ENCODE measurements around the gene C1orf159. TPM values are rescaled to one million over a fixed set of nuclear protein-coding genes. Genes with fewer than 3 reads are reported as not detected.

Gene C1orf159
- total RNA-seq, 1 donor from 2014 or later = 21.3 TPM

GRCh38 chr1:1072849-1073742, 42.8 kb downstream of the C1orf159 start:
- Mint-ChIP-seq H3K27me3 (peaks cover 6% of the 10 kb centered on the region), H3K27ac (no peak overlapping the region), H3K36me3 (ENCODE audit: insufficient read depth) (no peaks in the 10 kb centered on the region), H3K4me3 (ENCODE audit: low read depth) (no peak overlapping the region), H3K4me1 (ENCODE audit: low read depth) (peaks cover 4% of the 10 kb centered on the region), H3K9me3 (ENCODE audit: low read depth) (no peaks in the 10 kb centered on the region)
- no peak for TF ChIP-seq CTCF (IDR thresholded peaks at IDR 0.05; ENCODE audit: unreplicated experiment)
- DNase-seq (ENCODE audit: low spot score, unreplicated experiment) = no peak

- H3K27me3 Mint-ChIP-seq = peaks cover 6% of the 10 kb centered on the region
- no peak for DNase-seq (ENCODE audit: low spot score, unreplicated experiment)
- no peak overlapping the region for H3K27ac Mint-ChIP-seq
- no peak overlapping the region for H3K4me3 Mint-ChIP-seq (ENCODE audit: low read depth)
- no peaks in the 10 kb centered on the region for H3K36me3 Mint-ChIP-seq (ENCODE audit: insufficient read depth)
- no peak for TF ChIP-seq CTCF (IDR thresholded peaks at IDR 0.05; ENCODE audit: unreplicated experiment)
- peaks cover 4% of the 10 kb centered on the region for H3K4me1 Mint-ChIP-seq (ENCODE audit: low read depth)
- no peaks in the 10 kb centered on the region for H3K9me3 Mint-ChIP-seq (ENCODE audit: low read depth)
Observed at GRCh38 chr1:1072299-1072848, 43.5 kb downstream of the C1orf159 start.

GRCh38 chr1:1071486-1072298, 44.2 kb downstream of the C1orf159 start:
- H3K4me1 Mint-ChIP-seq (ENCODE audit: low read depth) = peaks cover 4% of the 10 kb centered on the region
- H3K36me3 Mint-ChIP-seq (ENCODE audit: insufficient read depth) = no peaks in the 10 kb centered on the region

GRCh38 chr1:1069711-1070676, 45.9 kb downstream of the C1orf159 start:
- peaks cover 16% of the 10 kb centered on the region for H3K27me3 Mint-ChIP-seq
- H3K4me1 Mint-ChIP-seq (ENCODE audit: low read depth) = peaks cover 4% of the 10 kb centered on the region
- H3K27ac Mint-ChIP-seq = no peak overlapping the region
- TF ChIP-seq CTCF (IDR thresholded peaks at IDR 0.05; ENCODE audit: unreplicated experiment) = no peak
- DNase-seq (ENCODE audit: low spot score, unreplicated experiment) = no peak
- H3K9me3 Mint-ChIP-seq (ENCODE audit: low read depth) = no peaks in the 10 kb centered on the region
- peak overlapping the region; percentile 31 for H3K4me3 Mint-ChIP-seq (ENCODE audit: low read depth)
- no peaks in the 10 kb centered on the region for H3K36me3 Mint-ChIP-seq (ENCODE audit: insufficient read depth)

More at GRCh38 chr1:1071486-1072298, 44.2 kb downstream of the C1orf159 start:
- TF ChIP-seq CTCF (IDR thresholded peaks at IDR 0.05; ENCODE audit: unreplicated experiment) = no peak
- Mint-ChIP-seq H3K27me3 (peaks cover 6% of the 10 kb centered on the region), H3K4me3 (ENCODE audit: low read depth) (no peak overlapping the region), H3K9me3 (ENCODE audit: low read depth) (no peaks in the 10 kb centered on the region), H3K27ac (no peak overlapping the region)
- DNase-seq (ENCODE audit: low spot score, unreplicated experiment) = no peak
